ENCODE measurements around the gene PAM16.
"Not testable (repeated sequence)": the region's sequence is repeated elsewhere in the genome, so short reads cannot be mapped to it uniquely, and the experiment has no call there.

Gene PAM16

GRCh38 chr16:4353675-4354074 lies 2.6 kb upstream of the PAM16 start:
- no peak for DNase-seq (ENCODE audit: low read depth, low spot score)

GRCh38 chr16:4352843-4353242 lies 1.7 kb upstream of the PAM16 start:
- no peak for DNase-seq (ENCODE audit: low read depth, low spot score)

DNA sequence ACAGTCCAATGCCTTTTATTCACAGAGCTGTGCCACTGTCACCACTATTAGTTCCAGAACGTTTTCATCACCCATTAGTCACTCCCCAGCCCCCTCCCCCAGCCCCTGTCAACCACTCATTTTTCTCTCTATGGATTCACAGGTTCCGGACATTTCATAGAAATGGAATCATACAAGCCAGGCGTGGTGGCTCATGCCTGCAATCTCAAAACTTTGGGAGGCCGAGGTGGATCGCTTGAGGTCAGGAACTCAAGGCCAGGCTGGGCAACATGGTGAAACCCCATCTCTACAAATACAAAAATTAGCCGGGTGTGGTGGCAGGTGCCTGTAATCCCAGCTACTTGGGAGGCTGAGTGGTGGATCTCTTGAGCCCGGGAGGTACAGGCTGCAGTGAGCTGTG lies 759 bp upstream of the PAM16 start:
- DNase-seq (ENCODE audit: low read depth, low spot score): no peak

DNA sequence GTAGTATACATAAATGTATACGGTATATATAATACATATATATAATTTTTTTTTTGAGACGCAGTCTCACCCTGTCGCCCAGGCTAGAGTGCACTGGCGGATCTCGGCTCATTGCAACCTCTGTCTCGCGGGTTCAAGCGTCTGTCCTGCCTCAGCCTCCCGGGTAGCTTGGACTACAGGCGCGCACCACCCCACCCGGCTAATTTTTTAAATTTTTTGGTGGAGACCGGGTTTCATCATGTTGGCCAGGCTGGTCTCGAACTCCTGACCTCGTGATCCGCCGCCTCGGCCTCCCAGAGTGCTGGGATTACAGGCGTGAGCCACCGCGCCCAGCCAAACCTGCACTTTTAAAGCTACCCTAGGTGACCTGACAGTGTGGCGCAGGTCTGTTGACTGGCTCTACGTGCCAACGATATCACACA lies 745 bp downstream of the PAM16 start:
- no peak for DNase-seq (ENCODE audit: low read depth, low spot score)

DNA sequence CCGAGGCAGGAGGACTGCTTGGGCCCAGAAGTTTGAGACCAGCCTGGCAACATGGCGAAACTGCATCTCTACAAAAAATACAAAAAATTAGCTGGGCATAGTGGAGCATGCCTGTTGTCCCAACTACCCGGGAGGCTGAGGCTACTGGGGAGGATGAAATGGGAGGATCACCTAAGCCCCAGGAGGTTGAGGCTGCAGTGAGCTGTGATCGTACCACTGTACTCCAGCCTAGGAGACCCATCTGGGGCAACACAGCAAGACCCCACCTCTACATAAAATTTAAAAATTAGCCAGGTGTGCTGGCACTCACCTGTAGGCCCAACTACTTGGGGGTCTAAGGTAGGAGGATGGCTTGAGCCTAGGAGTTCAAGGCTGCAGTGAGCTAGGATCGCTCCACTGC lies 1.8 kb downstream of the PAM16 start:
- no peak for DNase-seq (ENCODE audit: low read depth, low spot score)

- no peak for DNase-seq (ENCODE audit: low read depth, low spot score)
Measured at GRCh38 chr16:4347765-4348509, 3.2 kb downstream of the PAM16 start.

DNA sequence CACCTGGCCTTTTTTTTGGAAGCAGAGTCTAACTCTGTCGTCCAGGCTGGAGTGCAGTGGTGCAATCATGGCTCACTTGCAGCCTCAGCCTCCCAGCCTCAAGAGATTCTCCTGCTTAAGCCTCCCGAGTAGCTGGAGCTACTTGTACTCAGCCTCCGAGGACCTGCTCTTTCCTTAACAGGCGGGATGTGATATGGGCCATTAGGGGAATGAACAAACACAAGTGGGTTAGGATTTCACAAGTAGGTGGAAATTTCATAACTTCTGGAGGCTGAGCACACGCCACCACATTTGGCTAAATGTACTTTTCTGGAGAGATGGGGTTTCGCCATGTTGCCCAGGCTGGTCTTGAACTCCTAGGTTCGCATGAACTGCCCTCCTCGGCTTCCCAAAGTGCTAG lies 4.1 kb downstream of the PAM16 start:
- no peak for DNase-seq (ENCODE audit: low read depth, low spot score)

DNA sequence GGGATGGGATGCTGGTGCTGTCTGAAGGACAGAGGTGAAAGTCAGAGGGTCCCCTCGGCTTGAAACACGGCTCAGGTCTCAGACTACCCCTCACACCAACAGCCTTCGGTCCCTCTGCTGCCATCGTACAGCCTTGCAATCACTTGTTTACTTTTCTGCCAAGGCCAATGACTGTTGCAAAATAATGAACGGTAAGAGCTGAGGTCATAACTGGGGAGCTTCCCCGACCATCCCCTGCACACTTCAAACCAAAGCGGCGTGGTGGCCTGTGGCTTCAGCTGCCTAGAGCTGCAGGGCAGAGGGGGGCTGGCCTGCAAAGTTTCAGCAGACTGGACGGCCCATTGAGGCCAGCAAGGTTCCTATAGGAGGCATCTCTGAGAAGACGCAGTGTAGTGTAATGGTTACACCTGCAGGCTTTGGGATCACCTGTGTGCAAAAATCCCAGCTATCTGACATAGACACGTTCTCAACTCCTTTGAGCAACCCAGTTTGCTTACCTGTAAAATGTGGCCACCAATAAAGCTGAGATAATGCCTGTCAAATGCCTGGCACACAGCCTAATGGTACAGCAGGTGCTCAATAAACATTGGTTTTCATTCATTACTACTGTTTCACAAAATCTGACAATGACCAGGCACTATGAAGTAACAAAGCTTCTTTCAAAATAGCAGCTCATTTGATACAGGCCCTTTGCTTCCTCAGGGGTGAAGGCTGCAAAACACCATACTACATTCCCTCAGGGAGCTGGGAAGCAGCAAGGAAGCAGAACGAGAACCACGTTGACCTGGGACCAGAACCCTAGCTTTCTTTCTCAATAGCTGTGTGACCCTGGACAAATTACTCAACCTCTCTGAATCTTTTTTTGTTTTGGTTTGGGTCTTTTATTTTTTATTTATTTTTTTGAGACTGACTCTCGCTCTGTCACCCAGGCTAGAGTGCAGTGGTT lies 5.0 kb downstream of the PAM16 start:
- no peak for DNase-seq (ENCODE audit: low read depth, low spot score)

- DNase-seq (ENCODE audit: low read depth, low spot score): no peak
Measured at GRCh38 chr16:4344983-4345835, 5.9 kb downstream of the PAM16 start.

GRCh38 chr16:4344300-4344982 lies 6.7 kb downstream of the PAM16 start:
- DNase-seq (ENCODE audit: low read depth, low spot score): not testable (repeated sequence)

- no peak for DNase-seq (ENCODE audit: low read depth, low spot score)
Measured at GRCh38 chr16:4342866-4343744, 8.0 kb downstream of the PAM16 start.

DNA sequence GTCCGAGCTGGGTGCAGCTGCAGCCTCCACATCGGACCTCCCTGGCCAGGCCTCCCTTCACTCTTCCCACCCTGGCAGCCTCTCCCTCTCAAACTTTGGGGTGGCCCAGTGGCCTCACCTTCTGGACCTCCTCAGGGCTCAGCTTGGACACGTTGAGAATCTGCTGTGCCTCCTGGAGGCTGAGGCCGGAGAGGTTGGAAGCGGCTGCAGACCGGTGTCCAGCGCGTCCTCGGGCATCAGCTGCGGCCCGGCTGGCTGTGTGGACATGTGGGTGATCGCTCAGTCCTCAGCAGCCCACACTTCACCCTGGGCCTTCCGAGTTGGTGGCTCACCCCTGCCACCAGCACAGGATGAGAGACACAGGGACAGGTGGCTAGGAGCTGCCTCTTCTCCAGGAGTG lies 9.9 kb downstream of the PAM16 start:
- no peak for DNase-seq (ENCODE audit: low read depth, low spot score)

GRCh38 chr16:4340443-4340842 lies 10.7 kb downstream of the PAM16 start:
- no peak for DNase-seq (ENCODE audit: low read depth, low spot score)

DNA sequence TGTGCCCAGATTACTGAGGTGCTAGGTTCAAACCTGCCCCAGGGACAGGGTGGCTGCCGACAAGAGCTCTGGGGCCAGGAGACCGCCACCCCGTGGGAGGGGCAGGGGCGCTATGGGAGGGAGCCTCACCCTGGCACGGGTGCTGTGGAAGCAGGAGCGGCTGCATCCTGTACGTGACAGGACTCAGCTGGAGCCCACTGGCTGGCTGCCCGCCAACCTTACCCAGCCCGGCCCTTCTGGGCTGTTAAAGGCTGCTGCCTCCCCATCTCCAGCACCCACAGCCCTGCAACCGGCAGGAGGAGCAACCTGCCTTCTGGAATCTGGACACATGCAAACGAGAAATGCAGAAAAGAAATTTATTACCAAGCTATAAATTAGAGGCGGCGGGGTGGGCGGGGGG lies 11.2 kb downstream of the PAM16 start:
- no peak for DNase-seq (ENCODE audit: low read depth, low spot score)

GRCh38 chr16:4339455-4339854 lies 11.7 kb downstream of the PAM16 start:
- DNase-seq (ENCODE audit: low read depth, low spot score): no peak

DNA sequence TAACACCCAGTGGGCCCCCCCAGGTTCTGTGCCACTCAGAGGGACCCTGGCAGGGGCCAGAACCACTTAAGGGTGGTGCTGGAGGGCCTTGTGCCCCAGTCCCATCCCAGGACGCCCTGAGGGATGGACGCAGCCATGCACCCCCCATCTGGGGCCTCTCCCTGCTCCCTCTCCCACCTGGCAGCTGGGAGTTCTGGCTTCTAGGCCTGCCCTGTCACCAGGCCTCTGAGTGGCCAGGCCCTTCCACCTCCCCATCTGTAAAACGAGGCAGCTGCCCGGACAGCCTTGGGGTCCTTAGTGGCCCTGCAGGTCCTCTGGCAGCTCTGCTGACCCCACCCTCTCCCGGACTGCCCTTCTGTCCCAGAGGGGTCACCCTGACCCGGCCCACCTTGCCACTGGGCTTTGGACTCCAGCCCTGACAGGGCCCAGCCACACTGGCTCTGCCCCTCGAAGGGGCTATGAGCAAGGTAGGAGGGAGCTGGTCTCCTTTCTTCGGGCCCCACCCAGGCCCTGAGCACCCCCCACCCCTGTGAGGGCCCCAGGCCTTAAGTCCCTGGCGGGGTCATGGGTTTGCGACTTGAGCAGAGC lies 12.3 kb downstream of the PAM16 start:
- no peak for DNase-seq (ENCODE audit: low read depth, low spot score)

DNA sequence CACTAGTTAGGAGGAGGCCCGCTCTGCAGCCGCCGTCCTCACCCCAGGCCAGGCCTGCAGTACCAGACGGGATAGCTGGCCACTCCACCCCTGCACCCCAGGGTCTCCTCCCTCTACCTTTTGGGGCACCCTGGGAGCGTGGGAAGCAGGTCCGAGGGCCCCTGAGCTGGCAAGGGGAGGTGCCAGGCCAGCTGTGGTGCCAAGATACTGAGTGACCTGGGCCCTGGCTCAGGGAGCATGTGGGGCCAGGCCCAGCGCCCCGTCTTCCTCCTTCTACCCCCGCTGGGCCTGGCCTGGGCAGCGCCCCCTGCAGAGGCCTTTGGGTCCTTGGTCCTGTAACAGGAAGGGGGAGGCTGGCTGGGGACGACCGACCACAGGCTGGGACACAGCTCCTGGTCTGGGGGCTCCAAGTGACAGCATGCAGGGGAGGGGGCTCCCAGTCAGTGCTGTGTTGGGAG lies 13.0 kb downstream of the PAM16 start:
- DNase-seq (ENCODE audit: low read depth, low spot score): no peak

DNA sequence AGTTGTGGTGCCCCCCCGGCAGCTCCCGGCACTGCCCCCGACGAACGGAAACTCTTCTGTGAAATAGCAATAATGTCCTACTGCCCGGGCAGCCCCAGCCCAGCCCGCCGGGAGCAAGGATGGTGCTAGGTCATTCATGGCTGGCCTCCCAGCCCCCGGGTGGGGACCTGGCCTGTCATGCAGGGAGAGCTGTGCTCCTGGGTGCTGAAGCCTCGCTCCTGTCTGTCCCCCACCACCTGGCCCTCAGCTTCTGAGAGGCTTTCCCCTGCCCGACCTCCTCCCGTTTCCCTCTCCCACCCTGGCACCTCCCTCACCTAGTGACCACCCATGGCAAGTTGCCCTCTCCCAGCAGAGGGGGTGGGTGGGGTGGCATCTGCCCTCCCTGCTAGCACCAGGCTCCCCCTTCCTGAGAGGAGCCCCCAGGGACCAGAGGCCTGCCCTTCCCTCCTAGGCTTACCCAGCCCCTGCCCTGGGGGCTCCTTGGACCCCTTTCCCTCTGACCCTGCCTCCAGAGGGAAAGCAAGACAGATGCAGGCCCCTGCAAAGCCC lies 13.5 kb downstream of the PAM16 start:
- no peak for DNase-seq (ENCODE audit: low read depth, low spot score)

GRCh38 chr16:4336701-4337539 lies 14.2 kb downstream of the PAM16 start:
- DNase-seq (ENCODE audit: low read depth, low spot score): no peak
